Neural cell (in vitro differentiated cells): ENCODE results near the gene ZDHHC21.

Experiments
- EP300 ChIP-seq: fragments of 450-650 bp; conservative IDR thresholded peaks from 2 replicates; pipeline ENCODE4 v1.6.1; 2014; ENCODE audit warnings: antibody characterized with exemption, mild to moderate bottlenecking, moderate library complexity; ENCODE audit not compliant: poor library complexity, severe bottlenecking
- EZH2 ChIP-seq: fragments of 200-600, 300-800 bp; shearing (Covaris generic), sonication (generic); IDR thresholded peaks from 2 replicates; pipeline ENCODE4 v1.6.1; 2014; ENCODE audit warnings: antibody characterized with exemption, low read length, borderline replicate concordance, mild to moderate bottlenecking; ENCODE audit not compliant: insufficient read depth, poor library complexity, severe bottlenecking
- MXI1 ChIP-seq: fragments of 450-650 bp; conservative IDR thresholded peaks from 2 replicates; pipeline ENCODE4 v1.6.1; 2014; ENCODE audit warnings: antibody characterized with exemption, mild to moderate bottlenecking; ENCODE audit not compliant: poor library complexity, severe bottlenecking
- POLR2AphosphoS5 ChIP-seq: IDR thresholded peaks from 2 replicates; pipeline ENCODE4 v1.6.1; 2012
- RAD21 ChIP-seq: fragments of 450-650 bp; conservative IDR thresholded peaks from 2 replicates; pipeline ENCODE4 v1.6.1; 2014; ENCODE audit warnings: antibody characterized with exemption, mild to moderate bottlenecking, moderate library complexity
- SMC3 ChIP-seq: fragments of 450-650 bp; conservative IDR thresholded peaks from 2 replicates; pipeline ENCODE4 v1.6.1; 2014; ENCODE audit warnings: antibody characterized with exemption, mild to moderate bottlenecking, moderate library complexity; ENCODE audit not compliant: poor library complexity
- TAF1 ChIP-seq: IDR thresholded peaks from 2 replicates; pipeline ENCODE4 v1.6.1; 2012; ENCODE audit warnings: low read depth
- TF ChIP-seq, protein P1 (sequence below): fragments of 450-650 bp; IDR thresholded peaks from 2 replicates; pipeline ENCODE4 v1.5.1; 2014; ENCODE audit warnings: antibody characterized with exemption, mild to moderate bottlenecking, moderate library complexity; ENCODE audit not compliant: poor library complexity, severe bottlenecking
- TF ChIP-seq, protein P2 (sequence below): IDR thresholded peaks from 2 replicates; pipeline ENCODE4 v1.6.1; 2012; ENCODE audit warnings: borderline replicate concordance

DNA sequence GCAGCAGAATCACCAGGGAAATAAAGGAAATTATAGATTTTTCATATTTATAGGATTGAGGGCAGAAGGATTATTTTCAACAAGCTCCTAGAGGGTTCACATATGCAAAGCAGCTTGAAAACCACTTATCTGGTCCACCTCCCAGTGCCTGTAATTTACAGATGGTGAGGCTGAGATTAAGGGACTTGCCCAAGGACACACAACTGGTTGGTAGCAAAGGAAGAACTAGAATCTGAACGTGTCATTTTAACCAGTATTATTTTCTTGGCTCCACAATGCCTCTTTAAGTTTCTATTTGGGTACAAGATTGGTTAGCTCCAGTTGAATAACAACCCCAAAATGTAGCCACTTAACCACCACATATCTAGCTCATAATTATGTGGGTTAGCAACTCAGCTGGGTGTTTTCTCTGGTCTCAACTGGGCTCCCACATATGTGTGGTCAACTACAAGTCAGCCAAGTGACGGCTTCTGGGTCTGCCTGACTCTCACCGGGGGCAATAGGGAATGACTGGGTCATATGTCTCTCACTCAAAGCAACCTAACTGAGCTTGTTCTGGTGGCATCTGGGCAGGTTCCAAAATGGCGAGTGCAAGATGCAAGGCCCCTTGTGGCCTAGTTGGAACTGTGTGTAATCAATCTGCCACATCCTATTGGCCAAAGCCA lies 127.7 kb downstream of the ZDHHC21 start:
- TF ChIP-seq, protein P1, sequence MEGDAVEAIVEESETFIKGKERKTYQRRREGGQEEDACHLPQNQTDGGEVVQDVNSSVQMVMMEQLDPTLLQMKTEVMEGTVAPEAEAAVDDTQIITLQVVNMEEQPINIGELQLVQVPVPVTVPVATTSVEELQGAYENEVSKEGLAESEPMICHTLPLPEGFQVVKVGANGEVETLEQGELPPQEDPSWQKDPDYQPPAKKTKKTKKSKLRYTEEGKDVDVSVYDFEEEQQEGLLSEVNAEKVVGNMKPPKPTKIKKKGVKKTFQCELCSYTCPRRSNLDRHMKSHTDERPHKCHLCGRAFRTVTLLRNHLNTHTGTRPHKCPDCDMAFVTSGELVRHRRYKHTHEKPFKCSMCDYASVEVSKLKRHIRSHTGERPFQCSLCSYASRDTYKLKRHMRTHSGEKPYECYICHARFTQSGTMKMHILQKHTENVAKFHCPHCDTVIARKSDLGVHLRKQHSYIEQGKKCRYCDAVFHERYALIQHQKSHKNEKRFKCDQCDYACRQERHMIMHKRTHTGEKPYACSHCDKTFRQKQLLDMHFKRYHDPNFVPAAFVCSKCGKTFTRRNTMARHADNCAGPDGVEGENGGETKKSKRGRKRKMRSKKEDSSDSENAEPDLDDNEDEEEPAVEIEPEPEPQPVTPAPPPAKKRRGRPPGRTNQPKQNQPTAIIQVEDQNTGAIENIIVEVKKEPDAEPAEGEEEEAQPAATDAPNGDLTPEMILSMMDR: no peak
- TF ChIP-seq POLR2AphosphoS5: no peak
- TF ChIP-seq RAD21: no peak
- TF ChIP-seq, protein P2, sequence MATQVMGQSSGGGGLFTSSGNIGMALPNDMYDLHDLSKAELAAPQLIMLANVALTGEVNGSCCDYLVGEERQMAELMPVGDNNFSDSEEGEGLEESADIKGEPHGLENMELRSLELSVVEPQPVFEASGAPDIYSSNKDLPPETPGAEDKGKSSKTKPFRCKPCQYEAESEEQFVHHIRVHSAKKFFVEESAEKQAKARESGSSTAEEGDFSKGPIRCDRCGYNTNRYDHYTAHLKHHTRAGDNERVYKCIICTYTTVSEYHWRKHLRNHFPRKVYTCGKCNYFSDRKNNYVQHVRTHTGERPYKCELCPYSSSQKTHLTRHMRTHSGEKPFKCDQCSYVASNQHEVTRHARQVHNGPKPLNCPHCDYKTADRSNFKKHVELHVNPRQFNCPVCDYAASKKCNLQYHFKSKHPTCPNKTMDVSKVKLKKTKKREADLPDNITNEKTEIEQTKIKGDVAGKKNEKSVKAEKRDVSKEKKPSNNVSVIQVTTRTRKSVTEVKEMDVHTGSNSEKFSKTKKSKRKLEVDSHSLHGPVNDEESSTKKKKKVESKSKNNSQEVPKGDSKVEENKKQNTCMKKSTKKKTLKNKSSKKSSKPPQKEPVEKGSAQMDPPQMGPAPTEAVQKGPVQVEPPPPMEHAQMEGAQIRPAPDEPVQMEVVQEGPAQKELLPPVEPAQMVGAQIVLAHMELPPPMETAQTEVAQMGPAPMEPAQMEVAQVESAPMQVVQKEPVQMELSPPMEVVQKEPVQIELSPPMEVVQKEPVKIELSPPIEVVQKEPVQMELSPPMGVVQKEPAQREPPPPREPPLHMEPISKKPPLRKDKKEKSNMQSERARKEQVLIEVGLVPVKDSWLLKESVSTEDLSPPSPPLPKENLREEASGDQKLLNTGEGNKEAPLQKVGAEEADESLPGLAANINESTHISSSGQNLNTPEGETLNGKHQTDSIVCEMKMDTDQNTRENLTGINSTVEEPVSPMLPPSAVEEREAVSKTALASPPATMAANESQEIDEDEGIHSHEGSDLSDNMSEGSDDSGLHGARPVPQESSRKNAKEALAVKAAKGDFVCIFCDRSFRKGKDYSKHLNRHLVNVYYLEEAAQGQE: no peak
- no peak for TF ChIP-seq SMC3
- no peak for TF ChIP-seq TAF1
- no peak for TF ChIP-seq EP300
- no peak for TF ChIP-seq EZH2
- TF ChIP-seq MXI1: no peak
